Muscle layer of duodenum (tissue), 2 donors: ENCODE results near the gene UBASH3B.
"Not testable (repeated sequence)": the region's sequence is repeated elsewhere in the genome, so short reads cannot be mapped to it uniquely, and the experiment has no call there.

Experiments
- H3K27ac ChIP-seq: one replicate; pipeline ENCODE4 v1.7.0; 2013; ENCODE audit warnings: mild to moderate bottlenecking, low read length
- H3K27me3 ChIP-seq: one replicate; pipeline ENCODE4 v1.7.0; 2013; ENCODE audit warnings: low read depth, mild to moderate bottlenecking, control low read depth, low read length
- H3K36me3 ChIP-seq, 2 donors: one replicate each; pipeline ENCODE4 v1.7.0; 2013; ENCODE audit warnings: low read length in 2 of 2, control low read depth in 1 of 2, mild to moderate bottlenecking in 1 of 2; ENCODE audit not compliant: insufficient read depth in 2 of 2, control insufficient read depth in 1 of 2
- H3K4me1 ChIP-seq, 2 donors: one replicate each; pipeline ENCODE4 v1.7.0; 2013; ENCODE audit warnings: low read length in 2 of 2, mild to moderate bottlenecking in 2 of 2, control low read depth in 1 of 2, moderate library complexity in 1 of 2; ENCODE audit not compliant: insufficient read depth in 2 of 2, control insufficient read depth in 1 of 2
- H3K4me3 ChIP-seq, 2 donors: one replicate each; pipeline ENCODE4 v1.7.0; 2013; ENCODE audit warnings: low read length in 2 of 2, low read depth in 1 of 2, mild to moderate bottlenecking in 1 of 2
- H3K9me3 ChIP-seq, 2 donors: one replicate each; pipeline ENCODE4 v1.7.0; 2013; ENCODE audit warnings: low read length in 2 of 2, control low read depth in 1 of 2, mild to moderate bottlenecking in 1 of 2; ENCODE audit not compliant: control insufficient read depth in 1 of 2
- donor health status: healthy.

UBASH3B gene

GRCh38 chr11:122727101-122727929 lies 71.8 kb downstream of the UBASH3B start:
- Histone ChIP-seq H3K27me3 (no peaks in the 10 kb centered on the region), H3K9me3 (no peaks in the 10 kb centered on the region), H3K4me1 (peaks cover 4 to 9% of the 10 kb centered on the region in 2 donors), H3K4me3 (peak overlapping the region in 1 of 2 donors; percentile 7), H3K36me3 (no peaks in the 10 kb centered on the region), H3K27ac (peak overlapping the region; percentile 67)

GRCh38 chr11:122728561-122728960 lies 73.0 kb downstream of the UBASH3B start:
- no peaks in the 10 kb centered on the region for H3K36me3 ChIP-seq
- H3K4me3 ChIP-seq: no peak overlapping the region
- H3K9me3 ChIP-seq: no peaks in the 10 kb centered on the region
- H3K27me3 ChIP-seq: no peaks in the 10 kb centered on the region
- H3K4me1 ChIP-seq: peaks cover 4 to 9% of the 10 kb centered on the region in 2 donors
- H3K27ac ChIP-seq: no peak overlapping the region

DNA sequence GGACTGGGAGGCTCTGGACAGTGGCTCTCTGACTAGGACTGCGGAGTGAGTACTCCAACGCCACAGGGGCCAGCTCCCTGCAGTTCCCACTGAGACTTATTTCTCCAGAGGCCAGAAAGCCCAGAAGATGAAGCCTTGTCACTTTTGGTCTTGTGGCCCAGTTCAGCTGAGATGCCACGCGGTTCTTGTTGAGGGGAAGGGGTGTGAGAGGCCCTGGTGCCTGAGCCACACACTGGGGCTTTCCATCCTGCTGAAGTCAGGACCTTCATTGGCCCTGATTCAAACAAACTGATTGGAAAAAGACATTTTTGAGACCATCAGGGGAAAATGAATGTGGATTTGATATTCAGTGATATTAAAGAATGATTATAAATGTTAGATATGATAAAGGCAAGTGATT lies 73.6 kb downstream of the UBASH3B start:
- H3K27me3 ChIP-seq: no peaks in the 10 kb centered on the region
- no peak overlapping the region for H3K4me3 ChIP-seq
- no peaks in the 10 kb centered on the region for H3K36me3 ChIP-seq
- no peak overlapping the region for H3K27ac ChIP-seq
- peaks cover 4 to 9% of the 10 kb centered on the region in 2 donors for H3K4me1 ChIP-seq
- H3K9me3 ChIP-seq: no peaks in the 10 kb centered on the region

- not testable (repeated sequence) for H3K4me1 ChIP-seq
Measured at GRCh38 chr11:122730694-122731093, 75.2 kb downstream of the UBASH3B start.

DNA sequence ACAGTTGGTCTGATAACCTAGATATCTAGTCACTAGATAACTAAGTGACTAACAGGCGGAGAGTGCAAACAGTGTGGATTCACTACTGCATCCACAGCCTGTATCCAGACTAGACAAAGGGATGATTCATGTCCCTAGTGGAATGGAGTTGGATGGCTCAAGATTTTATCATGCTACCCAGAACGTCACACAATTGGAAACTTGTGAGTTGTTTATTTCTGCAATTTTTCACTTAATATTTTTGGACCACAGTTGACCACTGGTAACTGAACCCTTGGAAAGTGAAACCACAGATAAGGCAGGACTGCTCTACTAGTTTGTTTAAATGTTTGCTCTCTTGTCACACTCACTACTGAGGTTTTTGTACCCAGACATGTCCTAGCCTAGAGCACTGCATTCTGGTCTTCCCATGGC lies 76.0 kb downstream of the UBASH3B start:
- Histone ChIP-seq H3K9me3 (no peaks in the 10 kb centered on the region), H3K4me3 (no peak overlapping the region), H3K27ac (no peak overlapping the region), H3K4me1 (peaks cover 8 to 10% of the 10 kb centered on the region in 2 donors), H3K36me3 (no peaks in the 10 kb centered on the region), H3K27me3 (no peaks in the 10 kb centered on the region)

More at GRCh38 chr11:122730694-122731093, 75.2 kb downstream of the UBASH3B start:
- not testable (repeated sequence) for H3K36me3 ChIP-seq, H3K27ac ChIP-seq, H3K4me3 ChIP-seq, H3K9me3 ChIP-seq, H3K27me3 ChIP-seq

GRCh38 chr11:122732342-122733315 lies 77.1 kb downstream of the UBASH3B start:
- Histone ChIP-seq H3K4me3 (no peak overlapping the region), H3K36me3 (no peaks in the 10 kb centered on the region), H3K27ac (no peak overlapping the region), H3K27me3 (no peaks in the 10 kb centered on the region), H3K9me3 (no peaks in the 10 kb centered on the region), H3K4me1 (peaks cover 0 to 5% of the 10 kb centered on the region in 2 donors)

- Histone ChIP-seq H3K27me3 (no peaks in the 10 kb centered on the region), H3K4me3 (no peak overlapping the region), H3K36me3 (no peaks in the 10 kb centered on the region), H3K27ac (no peak overlapping the region), H3K9me3 (no peaks in the 10 kb centered on the region), H3K4me1 (peaks cover 0 to 5% of the 10 kb centered on the region in 2 donors)
Measured at GRCh38 chr11:122733318-122733717, 77.8 kb downstream of the UBASH3B start.

DNA sequence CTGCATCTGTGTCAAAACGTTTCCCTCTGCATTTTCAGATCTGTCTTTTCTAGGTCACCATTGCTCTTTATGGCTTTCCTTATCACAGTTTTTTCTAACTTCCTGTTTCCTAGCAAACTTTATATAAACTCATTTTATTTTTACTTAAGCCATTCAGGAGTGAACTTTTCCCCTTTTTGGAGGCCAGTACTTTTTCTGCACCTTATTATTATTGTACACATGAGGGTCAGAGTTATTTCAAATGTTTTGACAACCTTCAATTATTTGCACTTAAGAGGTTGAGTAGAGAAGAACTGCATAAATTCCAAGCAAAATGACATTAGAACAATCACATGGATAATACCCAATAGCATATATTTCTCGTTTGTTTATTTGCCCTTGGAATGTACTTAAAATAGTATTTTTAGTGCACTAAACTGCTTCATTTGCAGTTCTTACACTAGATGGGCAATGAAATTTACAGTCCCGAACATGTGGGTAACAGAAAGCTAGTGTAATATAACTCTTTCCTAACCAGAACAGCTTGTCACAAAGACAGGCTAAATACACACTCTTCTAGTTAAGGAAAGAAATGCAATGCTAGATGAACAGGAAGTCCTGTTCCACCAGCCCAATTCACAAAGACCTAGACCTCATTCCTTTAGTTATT lies 79.5 kb downstream of the UBASH3B start:
- Histone ChIP-seq H3K36me3 (no peaks in the 10 kb centered on the region), H3K27ac (no peak overlapping the region), H3K9me3 (no peaks in the 10 kb centered on the region), H3K4me1 (peaks cover 0 to 5% of the 10 kb centered on the region in 2 donors), H3K27me3 (no peaks in the 10 kb centered on the region), H3K4me3 (no peak overlapping the region)

GRCh38 chr11:122737951-122738693 lies 82.6 kb downstream of the UBASH3B start:
- H3K4me3 ChIP-seq: no peak overlapping the region
- H3K4me1 ChIP-seq: peaks cover 0 to 8% of the 10 kb centered on the region in 2 donors
- no peak overlapping the region for H3K27ac ChIP-seq
- H3K36me3 ChIP-seq: no peaks in the 10 kb centered on the region
- no peaks in the 10 kb centered on the region for H3K9me3 ChIP-seq
- no peaks in the 10 kb centered on the region for H3K27me3 ChIP-seq

DNA sequence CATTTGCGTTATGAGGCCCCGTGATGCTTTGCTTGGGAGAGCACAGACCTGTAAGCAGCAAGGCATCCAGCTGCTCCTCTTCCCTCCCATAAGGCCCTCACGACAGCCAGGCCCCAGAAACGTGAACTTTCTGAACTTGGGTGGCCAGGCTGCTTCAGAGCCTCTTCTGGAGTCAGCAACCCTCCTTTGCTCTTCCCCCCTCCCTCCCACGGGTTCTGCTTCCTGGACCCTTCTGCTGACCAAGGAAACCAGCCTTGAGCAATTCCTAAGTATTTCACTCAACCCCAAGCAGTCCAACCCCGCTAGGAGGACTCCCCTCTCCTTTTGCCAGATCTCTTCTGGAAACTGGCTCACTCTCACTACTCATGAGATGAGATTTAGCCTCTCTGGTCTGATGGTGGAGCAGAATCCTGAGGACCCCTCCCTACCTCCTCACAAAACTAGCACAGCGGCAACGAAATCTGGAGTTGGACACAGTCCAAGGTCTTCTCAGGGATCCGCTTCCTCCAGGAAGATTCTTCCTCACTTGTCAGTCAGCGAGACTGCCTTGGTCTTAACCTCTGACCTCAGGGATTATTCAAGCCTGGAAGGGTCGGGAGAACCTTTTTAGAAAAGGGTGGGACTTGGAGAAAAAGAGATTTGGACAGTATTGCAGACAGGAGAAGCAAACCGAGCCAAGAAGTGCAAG lies 86.2 kb downstream of the UBASH3B start:
- Histone ChIP-seq H3K4me3 (no peak overlapping the region), H3K4me1 (peaks cover 0 to 11% of the 10 kb centered on the region in 2 donors), H3K27me3 (no peaks in the 10 kb centered on the region), H3K27ac (peak overlapping the region; percentile 0), H3K36me3 (no peaks in the 10 kb centered on the region), H3K9me3 (no peaks in the 10 kb centered on the region)
